ENCODE results near the gene FTCD.
"Not testable (repeated sequence)": the region's sequence is repeated elsewhere in the genome, so short reads cannot be mapped to it uniquely, and the experiment has no call there.

The FTCD gene

DNA sequence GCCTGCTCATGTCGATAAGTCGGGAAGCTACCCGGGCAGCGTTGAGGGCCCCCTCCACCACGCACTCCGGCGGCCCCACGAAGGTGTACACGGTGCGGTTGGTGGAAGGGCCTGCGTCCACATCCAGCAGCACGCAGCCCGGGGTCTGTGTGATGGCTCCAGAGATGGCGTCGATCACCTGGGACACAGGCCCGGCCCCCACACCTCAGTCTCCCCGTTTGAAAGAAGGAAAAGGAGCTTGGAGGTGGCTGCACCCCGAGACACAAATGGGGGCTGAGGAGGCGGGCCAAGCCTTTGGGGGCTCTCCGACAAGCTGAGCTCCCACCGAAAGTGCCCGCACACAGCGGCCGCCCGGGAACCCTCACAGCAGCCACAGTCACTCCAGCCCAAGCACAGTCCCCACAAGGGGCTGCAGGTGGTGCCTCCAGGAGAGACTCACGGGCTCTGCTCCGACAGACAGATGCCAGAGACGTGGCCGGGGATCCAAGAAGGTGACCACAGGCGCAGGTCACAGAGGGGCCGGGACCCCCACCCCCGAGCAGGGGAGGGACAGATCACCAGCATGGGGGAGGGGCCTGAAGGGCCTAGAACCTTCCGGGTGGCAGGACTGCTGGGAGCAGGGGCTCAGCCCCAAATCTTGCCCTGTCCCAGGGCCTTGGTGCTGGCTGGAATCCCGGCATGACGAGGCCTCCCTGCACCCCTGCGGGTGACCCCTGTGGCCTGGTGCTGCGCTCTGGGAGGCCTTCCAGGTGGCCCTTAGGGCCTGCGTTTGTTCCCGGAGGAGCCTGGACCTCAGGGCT lies 1.0 kb downstream of the FTCD start:
- no peak for DNase-seq (ENCODE audit: low spot score)

DNA sequence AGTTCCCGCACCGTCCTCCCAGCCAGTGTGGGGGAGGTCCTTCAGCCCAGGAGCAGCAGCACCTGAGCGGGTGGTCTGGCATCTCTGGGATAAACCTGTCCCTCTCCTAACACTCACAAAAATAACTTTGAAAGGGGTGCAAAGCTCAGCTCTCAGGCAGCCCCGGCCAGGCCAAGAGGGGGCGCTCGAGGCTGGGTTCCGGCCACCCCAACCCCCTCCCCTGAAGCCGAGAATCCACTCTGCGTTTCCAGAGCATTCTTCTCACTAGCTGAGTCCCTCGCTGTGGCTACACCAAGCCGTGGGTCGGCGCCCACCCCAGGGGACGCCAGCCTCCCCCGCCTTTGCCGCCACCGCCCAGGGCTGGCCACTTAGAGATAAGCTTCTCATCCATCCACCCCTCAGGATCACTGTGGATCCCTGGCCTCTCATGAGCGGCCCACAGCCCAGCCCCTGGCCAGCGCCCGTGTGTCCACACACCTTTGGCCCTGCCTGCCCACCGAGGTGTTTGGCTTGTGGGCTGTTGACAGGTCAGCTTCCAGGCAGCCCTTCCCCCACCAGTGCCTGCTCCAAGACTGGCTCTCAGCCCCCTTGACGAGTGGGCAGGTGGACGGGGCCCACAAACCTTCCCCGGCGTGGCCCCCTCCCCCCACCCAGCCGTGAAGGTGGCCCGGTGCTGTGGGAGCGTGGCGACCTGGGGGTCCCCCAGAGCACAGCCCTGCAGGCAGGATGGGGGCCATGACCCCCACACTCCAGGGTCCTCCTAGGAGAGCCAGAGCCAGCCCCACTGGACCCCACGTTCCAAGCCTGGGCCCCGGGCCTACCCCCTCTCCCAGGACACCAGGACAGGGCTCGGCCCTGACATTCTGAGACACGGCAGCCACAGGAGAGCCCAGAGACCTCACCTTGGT lies 1.9 kb downstream of the FTCD start:
- peak; percentile 86 for DNase-seq (ENCODE audit: low spot score)

DNA sequence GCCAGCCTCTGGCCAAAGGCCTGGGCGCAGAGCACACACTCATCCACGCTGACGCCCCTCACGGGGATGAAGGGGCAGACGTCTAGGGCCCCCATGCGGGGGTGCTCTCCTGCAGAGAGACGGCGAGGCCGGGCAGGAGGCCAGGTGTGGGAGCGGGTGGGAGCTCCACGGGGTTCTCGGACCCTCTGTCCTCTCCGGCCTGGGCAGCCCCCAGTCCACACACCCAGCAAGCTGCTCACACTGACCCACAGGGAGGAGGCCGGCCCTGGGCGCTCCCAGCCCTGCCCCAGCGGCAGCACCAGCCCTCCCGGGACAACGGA lies 2.5 kb downstream of the FTCD start:
- DNase-seq (ENCODE audit: low spot score) = no peak

DNA sequence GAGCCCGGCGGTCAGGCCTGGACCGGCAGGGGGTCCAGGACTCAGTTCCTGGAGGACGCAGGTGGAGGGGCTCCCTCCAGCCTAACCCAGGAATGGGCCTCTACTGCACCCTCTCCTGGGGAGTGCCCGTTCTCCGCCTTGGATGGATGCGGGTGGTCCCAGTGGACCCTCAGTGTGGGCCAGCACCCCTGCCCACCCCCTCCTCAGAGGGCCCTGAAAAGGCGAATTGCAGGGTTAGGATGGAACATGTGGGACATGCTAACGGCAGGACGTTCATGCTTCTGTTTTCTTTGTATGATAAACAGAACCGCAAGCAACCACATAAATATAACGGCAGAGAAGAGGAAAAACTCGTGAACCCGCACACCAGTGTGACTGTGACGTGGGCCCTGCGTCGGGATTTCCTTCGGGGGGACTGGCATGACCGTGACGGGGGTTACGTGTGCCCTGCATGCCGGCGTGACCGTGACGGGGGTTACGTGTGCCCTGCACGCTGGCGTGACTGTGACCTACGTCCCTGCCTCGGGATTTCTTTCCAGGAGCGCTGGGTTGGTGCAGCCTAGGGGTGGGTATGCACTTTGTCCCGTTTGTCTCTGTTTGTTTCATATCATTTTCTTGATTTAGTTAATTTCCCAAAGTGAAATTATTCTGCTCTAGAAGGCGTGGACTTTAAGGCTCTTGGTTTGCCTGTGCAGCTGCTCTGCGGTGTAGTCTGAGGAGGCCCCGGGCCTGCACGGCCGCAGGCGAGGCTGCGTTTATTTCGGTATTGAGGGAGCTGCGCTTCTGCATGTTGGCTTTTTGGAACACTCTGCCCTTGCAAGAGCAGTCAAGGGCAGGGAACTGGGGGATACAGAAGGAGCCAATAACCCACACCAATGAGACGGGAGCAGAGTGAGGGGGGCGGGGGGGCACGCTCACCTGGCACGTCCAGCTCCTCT lies 3.1 kb downstream of the FTCD start:
- no peak for DNase-seq (ENCODE audit: low spot score)

DNA sequence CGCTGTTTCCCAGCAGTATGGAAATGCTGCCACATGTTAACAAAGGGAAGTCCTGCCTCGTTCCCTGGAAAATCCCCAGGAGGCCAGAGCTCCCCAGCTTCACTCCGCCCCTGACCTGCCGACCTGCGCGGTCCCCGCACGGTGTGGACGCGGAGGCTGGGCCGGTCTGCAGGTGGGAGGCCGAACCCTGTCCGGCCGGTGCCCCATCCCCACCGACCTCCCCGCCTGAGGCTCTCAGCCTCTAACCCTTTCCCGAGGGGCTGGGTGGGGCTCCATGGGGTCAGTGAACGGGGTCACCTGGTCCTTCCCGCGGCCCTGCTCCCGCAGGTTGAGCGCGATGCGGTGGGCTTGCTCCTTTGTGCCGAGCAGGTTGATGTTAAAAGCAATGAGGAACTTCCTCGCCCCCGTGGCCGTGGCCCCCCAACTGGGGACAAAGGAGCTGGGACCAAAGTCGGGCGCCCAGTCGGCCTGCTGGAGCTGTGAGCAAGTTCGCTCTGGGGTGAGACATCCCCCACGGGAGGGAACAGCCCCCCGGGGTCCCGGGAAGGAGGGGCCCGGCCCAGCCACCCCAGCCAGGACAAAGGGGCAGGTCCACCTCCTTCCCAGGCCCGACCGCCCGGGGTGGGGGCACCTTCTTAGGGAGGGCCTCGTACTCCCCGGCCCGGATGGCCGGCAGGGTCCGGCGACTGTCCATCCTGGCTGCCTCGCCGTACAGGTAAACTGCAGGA lies 4.0 kb downstream of the FTCD start:
- DNase-seq (ENCODE audit: low spot score) = no peak

DNA sequence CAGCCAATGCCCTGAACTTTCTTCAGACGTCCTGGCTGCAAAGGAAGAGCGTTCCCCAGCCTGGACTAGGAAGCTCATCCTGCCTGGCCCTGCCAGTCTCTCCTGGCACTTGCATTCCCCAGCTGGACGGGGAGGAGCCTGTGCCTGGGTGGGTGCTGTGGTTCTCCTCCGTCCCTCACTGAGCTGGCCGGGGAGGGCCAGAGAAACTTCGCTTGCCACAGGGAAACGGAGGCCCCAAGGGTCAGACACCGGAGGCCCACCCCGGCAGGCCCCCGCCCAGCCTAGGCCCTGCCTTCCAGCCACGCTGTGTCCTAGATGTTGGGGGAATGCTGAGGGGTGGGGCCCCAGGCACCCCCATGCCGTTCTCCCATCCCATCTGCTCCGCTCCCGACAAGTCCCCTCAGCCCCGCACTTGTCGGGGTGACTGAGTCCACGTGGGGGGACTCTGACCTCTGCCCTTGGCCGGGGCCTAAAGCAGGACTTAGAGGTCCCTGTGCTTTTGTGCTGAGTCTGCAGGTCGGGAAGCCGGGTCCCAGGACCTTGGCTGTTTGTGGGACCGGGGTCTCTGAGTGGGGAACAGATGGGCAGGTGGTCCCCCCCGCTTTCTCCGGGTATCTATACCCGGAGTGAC lies 4.8 kb downstream of the FTCD start:
- no peak for DNase-seq (ENCODE audit: low spot score)

DNA sequence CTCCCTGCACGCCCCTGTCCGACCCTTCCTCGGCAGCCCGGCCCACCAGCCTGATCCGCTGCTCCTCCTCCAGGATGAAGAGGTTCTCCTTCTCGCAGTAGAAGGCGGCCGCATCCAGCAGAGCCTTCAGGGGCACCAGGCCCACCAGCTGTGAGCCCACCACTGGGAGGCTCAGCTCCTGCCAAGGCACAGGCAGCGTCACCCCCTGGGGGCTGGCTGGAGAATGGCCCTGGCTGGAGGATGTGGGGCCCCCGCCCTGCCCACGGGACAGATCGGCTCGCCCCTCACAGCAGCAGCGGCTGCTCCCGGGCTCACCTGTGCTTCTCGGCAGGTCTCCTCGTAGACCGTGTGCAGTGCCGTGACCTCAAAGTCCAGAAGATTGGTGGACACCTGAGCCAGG lies 5.3 kb downstream of the FTCD start:
- no peak for DNase-seq (ENCODE audit: low spot score)

DNA sequence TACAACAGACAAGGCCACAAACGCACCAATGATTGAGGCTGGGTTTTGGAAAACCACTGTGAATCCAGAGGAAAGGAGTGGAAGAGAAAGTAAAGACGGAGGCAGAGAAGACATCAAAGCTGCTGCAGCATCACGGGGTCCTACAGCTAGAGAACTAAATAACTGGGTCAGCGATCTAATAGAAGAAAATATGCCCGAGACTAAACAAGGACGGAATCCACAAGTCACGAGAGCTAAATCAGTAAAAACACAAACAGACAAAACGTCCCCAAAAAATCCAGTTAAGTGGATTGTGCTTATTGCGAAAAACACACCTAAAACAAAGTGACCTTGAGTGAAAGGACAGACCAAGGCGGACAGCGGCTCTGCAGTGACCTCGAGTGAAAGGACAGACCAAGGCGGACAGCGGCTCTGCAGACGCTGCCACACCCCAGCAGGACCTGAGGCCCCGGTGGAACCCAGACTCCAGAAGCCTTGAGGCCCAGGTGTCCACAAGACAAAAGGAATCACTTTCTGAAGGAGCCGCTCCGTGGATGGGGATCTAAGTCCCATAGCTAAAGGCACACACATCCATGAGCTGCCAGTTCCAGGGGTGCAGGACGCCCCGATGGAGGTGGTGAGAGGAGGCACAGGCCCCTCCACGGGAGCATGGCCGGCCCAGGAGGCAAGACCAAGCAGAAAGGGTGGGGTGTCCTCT lies 6.0 kb downstream of the FTCD start:
- DNase-seq (ENCODE audit: low spot score) = no peak

DNA sequence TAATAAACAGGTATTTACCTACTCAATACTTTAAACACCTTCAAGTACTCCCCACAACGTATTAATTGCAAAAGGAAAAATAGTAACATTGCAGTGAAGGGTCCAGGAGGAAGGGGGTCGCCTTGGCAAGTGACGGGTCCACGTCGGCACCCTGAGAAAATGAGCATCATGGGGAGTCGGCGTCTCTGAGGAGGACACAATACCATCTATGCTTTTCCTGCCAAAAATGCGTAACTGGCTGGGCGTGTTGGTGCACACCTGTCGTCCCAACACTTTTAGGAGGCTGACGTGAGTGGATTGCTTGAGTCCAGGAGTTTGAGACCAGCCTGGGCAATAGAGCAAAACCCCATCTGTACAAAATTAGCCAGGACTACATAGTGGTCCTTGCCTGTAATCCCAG lies 7.3 kb downstream of the FTCD start:
- no peak for DNase-seq (ENCODE audit: low spot score)

DNA sequence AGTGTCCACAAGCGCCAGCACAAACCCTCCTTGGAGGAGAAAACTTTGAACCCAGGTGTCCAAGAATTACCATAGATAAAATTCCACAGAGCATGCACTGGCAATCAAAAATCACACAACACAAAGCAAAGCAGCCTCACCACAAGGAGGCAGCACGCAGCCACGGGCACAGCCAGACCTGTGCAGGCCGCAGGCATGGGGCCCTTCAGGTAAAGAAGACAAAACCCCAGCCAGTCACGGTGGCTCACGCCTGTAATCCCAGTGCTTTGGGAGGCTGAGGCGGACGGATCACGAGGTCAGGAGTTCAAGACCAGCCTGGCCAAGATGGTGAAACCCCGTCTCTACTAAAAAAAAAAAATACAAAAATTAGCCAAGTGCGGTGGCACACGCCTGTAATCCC lies 8.0 kb downstream of the FTCD start:
- DNase-seq (ENCODE audit: low spot score) = not testable (repeated sequence)

DNA sequence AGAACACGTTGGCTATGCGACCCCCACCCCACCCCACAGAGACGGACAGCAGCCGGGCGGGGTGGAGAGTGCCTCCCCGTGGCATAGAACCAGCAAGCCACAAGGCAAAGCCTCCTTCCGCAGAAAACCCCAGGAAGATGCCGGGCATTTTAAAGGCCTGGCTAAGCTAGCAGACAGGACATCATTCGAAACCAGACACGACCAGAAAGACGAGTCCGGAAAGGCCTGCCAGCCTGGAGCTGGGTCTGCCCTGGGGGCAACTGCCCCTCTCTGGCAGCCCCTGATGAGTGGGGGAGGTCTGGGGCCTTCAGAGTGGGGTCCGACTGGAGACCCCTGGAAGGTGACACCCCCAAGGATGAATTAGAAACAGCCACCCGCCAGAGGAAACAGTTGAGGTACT lies 8.5 kb downstream of the FTCD start:
- DNase-seq (ENCODE audit: low spot score) = no peak

DNA sequence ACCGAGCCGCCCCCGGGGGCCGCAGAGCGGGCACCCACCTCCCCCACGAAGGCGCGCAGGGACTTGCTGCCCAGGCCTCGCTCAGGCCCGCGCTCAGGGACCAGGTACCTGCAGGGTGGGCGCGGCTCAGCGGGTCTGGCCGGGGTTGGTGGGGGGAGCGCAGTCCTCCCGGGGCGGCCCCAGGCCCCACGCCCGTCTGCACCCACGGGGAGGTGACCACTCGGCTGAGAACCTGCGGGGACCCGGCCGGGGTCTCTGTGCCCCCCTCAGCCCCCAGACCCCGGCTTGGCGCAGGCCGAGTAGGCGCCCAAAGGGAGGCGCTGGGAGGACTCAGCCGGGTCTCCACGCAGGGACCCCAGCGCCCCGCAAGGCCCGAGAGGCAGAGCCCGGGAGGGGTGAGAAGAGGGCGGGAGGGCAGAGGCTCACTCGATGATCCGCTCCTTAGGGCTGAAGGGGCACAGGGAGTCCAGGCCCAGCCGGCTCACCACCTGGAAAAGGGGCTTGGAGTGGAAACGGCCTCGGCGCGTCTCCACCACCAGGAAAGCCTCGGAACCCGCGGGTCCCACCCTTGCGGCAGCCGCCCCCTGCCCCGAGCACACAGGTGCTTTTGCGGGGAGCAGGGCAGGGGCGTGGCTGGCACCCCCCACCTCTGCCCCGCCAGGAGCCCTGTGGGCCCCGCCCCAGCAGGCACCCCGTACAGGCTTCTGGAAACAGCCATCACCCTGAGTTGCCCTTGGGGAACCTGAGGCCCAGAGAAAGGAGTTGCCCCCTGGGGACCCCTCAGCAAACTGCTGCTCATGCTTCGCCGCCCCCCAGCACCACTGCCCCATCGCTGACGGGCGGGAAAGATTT lies 9.3 kb downstream of the FTCD start:
- DNase-seq (ENCODE audit: low spot score) = no peak

DNA sequence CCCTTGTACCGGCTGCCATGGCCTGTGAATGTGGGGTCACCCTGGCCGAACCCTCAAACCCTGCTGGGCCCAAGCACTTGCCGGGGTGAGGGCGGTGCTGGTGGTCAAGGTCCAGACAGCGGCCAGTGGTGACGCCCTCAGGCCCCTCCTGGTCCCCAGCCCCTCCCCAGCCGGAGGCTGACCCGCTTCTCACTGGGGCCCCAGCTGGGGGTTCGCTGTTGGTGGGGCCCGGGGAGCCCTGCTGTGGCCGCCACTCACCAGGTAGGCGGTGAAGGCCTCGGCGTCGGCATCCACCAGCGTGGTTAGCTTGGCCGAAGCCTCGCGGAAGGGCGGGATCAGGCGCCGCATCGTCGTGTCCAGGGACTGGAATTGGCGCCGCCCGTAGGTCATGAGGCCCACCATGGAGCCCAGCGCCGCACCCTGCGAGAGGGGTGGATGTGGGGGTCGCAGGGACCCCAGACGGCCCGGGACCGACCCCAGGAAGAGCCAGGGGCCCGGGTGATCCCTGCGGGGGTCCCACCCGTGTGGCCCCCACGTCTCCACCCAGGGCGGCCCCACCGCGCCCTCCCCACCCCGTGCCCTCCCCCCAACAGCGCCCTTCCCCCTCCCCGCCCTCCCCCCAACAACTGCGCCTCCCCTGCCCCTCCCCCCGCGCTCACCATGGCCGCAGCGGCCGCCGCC lies 10.1 kb downstream of the FTCD start:
- no peak for DNase-seq (ENCODE audit: low spot score)

DNA sequence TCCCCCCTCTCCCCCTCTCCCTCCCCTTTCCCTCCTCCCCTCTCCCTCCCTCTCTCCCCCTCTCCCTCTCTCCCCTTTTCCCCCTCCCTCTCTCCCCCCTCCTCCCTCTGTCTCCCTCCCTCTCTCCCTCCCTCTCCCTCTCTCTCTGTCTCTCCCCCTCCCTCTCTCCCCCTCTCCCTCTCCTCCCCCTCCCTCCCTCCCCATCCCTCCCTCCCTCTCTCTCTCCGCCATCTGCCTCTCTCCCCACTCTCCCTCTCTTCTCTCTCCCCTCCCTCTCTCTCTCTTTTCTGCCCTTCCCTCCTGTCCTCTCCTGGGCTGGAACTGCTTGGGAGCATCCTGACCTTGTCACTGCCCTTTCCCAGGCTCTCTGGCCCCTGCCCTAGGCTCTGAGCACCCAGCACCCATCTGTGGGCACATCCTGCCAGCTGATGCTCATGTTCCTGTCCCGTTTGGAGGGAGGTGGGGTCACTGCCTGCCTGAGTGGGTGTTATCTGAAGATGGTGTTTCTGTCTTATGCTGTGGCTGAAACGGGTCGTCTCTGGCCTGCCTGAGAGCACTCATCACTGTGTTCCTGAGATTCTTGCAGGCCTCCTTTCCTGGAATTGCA lies 10.8 kb downstream of the FTCD start:
- DNase-seq (ENCODE audit: low spot score) = no peak

DNA sequence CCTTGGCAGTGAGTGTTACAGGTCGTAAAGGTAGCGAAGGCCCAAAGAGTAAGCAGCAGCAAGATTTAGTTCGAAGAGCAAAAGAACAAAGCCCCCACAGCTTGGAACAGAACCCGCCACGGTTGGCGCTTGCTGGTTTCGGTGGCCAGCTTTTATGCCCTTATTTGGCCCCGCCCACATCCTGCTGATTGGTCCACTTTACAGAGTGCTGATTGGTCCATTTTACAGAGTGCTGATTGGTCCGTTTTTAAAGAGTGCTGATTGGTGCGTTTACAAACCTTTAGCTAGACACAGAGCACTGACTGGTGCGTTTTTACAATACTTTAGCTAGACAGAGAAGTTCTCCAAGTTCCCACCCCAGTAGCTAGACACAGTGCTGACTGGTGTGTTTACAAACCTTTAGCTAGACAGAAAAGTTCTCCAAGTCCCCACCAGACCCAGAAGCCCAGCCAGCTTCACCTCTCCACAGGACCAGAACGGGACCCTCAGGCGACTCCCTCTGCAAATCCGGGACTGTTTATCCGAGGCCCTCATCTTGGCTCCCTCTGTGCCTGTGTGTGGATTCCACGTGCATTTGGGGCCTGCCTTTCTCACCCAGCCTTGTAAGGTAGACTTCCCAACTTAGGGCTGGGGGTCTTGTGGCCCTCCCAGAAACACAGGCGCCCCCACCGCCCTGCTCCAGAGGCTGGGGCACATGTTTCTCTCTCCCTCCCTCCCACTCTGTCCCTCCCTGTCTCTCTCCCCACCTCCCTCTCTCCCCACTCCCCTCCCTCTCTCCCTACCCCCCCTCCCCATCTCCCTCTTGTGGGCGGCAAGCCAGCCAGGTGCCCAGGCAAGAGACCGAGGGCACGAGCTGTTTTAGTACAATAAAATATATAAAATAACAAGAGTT lies 12.6 kb downstream of the FTCD start:
- no peak for DNase-seq (ENCODE audit: low spot score)

DNA sequence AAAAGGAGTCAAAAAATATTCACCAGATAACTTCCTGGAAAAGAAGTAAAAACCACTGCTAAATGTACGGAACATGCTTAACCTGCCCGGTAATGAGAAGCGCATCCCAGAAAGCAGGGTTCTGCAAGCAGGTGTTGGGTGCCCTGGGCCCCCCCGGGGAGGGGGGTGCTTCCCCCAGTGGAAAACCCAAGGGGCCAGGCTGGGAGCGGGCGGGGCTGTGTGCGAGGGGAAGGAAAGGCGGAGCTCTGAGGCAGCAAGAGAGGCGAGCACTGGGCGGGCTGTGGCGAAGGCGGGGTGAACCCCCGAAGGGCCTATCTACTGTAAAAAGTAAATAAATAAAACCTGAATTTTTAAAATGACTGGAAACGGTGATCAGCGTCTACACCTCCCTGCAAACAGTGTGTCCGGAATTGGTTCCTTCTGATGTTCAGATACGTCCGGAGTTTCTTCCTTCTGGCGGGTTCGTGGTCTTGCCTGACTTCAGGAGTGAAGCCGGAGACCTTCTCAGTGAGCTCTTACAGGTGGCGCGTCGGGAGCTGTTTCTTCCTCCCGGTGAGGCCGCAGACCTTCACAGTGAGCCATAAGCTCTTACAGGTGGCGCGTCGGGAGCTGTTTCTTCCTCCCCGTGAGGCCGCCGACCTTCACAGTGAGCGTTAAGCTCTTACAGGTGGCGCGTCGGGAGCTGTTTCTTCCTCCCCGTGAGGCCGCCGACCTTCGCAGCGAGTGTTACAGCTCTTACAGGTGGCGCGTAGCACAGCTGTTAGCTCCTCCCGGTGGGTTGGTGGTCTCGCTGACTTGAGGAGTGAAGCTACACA lies 13.4 kb downstream of the FTCD start:
- DNase-seq (ENCODE audit: low spot score) = no peak
